Activated CD4-positive, CD25-positive, alpha-beta regulatory T cell (primary cell): ENCODE measurements around the gene SPDYE2.
"Not testable (repeated sequence)": the region's sequence is repeated elsewhere in the genome, so short reads cannot be mapped to it uniquely, and the experiment has no call there.

Experiments used
- DNase-seq, 4 experiments: peaks; one replicate each; lab custom pipeline; 2025; lab: John Stamatoyannopoulos, UW

The SPDYE2 gene

GRCh38 chr7:102604431-102605145 is 53.6 kb downstream of the SPDYE2 start:
- DNase-seq = not testable (repeated sequence)

- DNase-seq = not testable (repeated sequence)
These were observed 55.8 kb downstream of the SPDYE2 start for GRCh38 chr7:102606848-102607247.

- DNase-seq = not testable (repeated sequence)
These were observed 58.7 kb downstream of the SPDYE2 start for GRCh38 chr7:102609734-102610133.

GRCh38 chr7:102610441-102610840 is 59.4 kb downstream of the SPDYE2 start:
- not testable (repeated sequence) for DNase-seq

GRCh38 chr7:102611013-102611674 is 60.1 kb downstream of the SPDYE2 start:
- not testable (repeated sequence) for DNase-seq

GRCh38 chr7:102611675-102612325 is 60.8 kb downstream of the SPDYE2 start:
- not testable (repeated sequence) for DNase-seq
